ENCODE data around the gene FAM83B. TPM values are rescaled to one million over a fixed set of nuclear protein-coding genes. Genes with fewer than 3 reads are reported as not detected.
"Not testable (repeated sequence)": the region's sequence is repeated elsewhere in the genome, so short reads cannot be mapped to it uniquely, and the experiment has no call there.

The FAM83B gene
- total RNA-seq (1 to 10 TPM in 1 of 4 donors, under 1 TPM in 3; 0.47 to 1.7 (median 0.63) TPM), polyA plus RNA-seq (under 1 TPM; 0.04 to 0.18 (median 0.07) TPM)
- long read RNA-seq, donor 1, partial matches to known transcripts: 1 of 1 reads
- long read RNA-seq, donor 1, other reads (novel, unspliced or antisense): 0 of 1 reads
- long read RNA-seq, donor 2, partial matches to known transcripts: 1 of 1 reads
- long read RNA-seq, donor 2, other reads (novel, unspliced or antisense): 0 of 1 reads

- peak within 1 kb of the TSS; percentile 70 for H3K4me3 ChIP-seq
- H3K4me1 ChIP-seq: no peaks in the 10 kb centered on the region
- WGBS, 3 donors: 3 to 6% (median 5%) methylated on average over 31 to 50 of the region's 50 CpGs
- no peaks in the 10 kb centered on the region for H3K9me3 ChIP-seq
- peak within 1 kb of the TSS; percentile 36 for H3K27ac ChIP-seq
- TF ChIP-seq CTCF (IDR thresholded peaks at IDR 0.05): no peak
- ATAC-seq (peak; percentile 42 to 70 (median 58)), DNase-seq (peak; percentile 17 to 57)
- intact Hi-C loops (cut with DNase I): no loop called here
- H3K36me3 ChIP-seq (ENCODE audit: insufficient read depth in 1 of 2, low read depth in 1 of 2): no peaks in the 10 kb centered on the region
- peaks cover 0 to 25% (median 5%) of the 10 kb centered on the region in 3 donors for H3K27me3 ChIP-seq (ENCODE audit: insufficient read depth in 3 of 3, low read length in 2 of 3)
Measured at GRCh38 chr6:54846243-54846856, at the start of gene FAM83B. FAM83B (plus strand) TSS chr6:54846771; CDS start chr6:54870247, 23,476 bp downstream.

GRCh38 chr6:54796918-54797317 lies 49.7 kb upstream of the FAM83B start:
- DNase-seq; ATAC-seq; H3K4me3 ChIP-seq; H3K27me3 ChIP-seq (ENCODE audit: insufficient read depth in 3 of 3, low read length in 2 of 3); H3K36me3 ChIP-seq (ENCODE audit: insufficient read depth in 1 of 2, low read depth in 1 of 2); H3K27ac ChIP-seq; H3K9me3 ChIP-seq; intact Hi-C loops (cut with DNase I); H3K4me1 ChIP-seq: not testable (repeated sequence)

DNA sequence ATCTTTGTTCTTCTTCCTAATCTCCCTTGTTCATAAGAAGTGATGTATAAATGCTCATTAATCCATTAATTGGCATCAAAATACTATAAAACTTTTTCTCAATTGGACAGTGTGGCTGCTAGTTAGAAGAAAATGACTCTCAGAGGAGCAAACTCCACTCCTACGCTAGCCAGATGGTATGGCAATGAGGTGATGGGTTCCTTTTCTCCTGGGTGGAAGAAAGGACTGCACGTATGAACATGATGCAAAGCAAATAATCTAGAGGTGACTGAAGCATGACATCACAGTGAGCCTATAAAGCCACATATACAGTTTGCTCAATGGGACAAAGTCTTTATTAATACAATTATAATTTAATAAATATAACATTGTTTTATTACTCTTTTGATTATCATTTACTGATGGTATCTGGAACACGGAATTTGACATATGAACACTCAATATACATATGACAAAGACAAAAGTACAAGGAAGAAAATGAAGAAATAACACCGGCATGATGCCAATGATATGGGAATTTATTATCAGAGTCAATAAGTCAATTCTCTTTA lies 46.4 kb upstream of the FAM83B start:
- intact Hi-C loops (cut with DNase I): no loop called here
- Histone ChIP-seq H3K9me3 (no peaks in the 10 kb centered on the region), H3K27ac (no peak overlapping the region), H3K36me3 (ENCODE audit: insufficient read depth in 1 of 2, low read depth in 1 of 2) (no peaks in the 10 kb centered on the region), H3K4me3 (peak overlapping the region; percentile 52), H3K4me1 (no peaks in the 10 kb centered on the region), H3K27me3 (ENCODE audit: insufficient read depth in 3 of 3, low read length in 2 of 3) (no peaks in the 10 kb centered on the region)
- DNase-seq (no peak), ATAC-seq (no peak)
- no peak for TF ChIP-seq CTCF (IDR thresholded peaks at IDR 0.05)
- 77 to 88% (median 81%) methylated on average over 4 of the region's 4 CpGs for WGBS, 3 donors

DNA sequence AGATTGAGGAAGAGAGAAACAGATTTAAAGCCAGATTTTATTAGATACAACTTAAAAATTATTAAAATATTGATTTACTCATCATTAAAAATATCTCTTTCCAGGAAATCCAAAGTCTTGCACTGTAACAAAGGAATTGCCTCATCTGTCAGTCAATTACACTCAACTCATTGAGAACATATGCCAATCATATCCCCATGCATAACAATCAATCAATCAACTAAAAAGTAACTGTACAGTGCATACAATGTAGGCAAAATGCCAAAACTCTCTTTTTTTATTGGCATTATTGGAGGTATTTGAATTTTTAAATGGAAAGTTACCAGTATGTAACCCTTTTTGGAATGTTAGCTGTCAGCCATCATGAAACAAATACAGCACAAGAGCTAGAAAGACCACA lies 45.3 kb upstream of the FAM83B start:
- peak overlapping the region; percentile 52 for H3K4me3 ChIP-seq
- no peaks in the 10 kb centered on the region for H3K4me1 ChIP-seq
- no peaks in the 10 kb centered on the region for H3K9me3 ChIP-seq
- no peaks in the 10 kb centered on the region for H3K36me3 ChIP-seq (ENCODE audit: insufficient read depth in 1 of 2, low read depth in 1 of 2)
- TF ChIP-seq CTCF (IDR thresholded peaks at IDR 0.05): no peak
- ATAC-seq (peak in 1 of 4 donors; percentile 16), DNase-seq (no peak)
- intact Hi-C loops (cut with DNase I): no loop called here
- H3K27ac ChIP-seq: peak overlapping the region; percentile 38
- H3K27me3 ChIP-seq (ENCODE audit: insufficient read depth in 3 of 3, low read length in 2 of 3): no peaks in the 10 kb centered on the region

GRCh38 chr6:54801669-54802068 lies 44.9 kb upstream of the FAM83B start:
- 22 to 33% (median 26%) methylated on average over 1 of the region's 1 CpG for WGBS, 3 donors
- intact Hi-C loops (cut with DNase I): no loop called here
- Histone ChIP-seq H3K36me3 (ENCODE audit: insufficient read depth in 1 of 2, low read depth in 1 of 2) (no peaks in the 10 kb centered on the region), H3K4me1 (no peaks in the 10 kb centered on the region), H3K4me3 (peak overlapping the region; percentile 52), H3K27ac (peak overlapping the region; percentile 38), H3K9me3 (no peaks in the 10 kb centered on the region), H3K27me3 (ENCODE audit: insufficient read depth in 3 of 3, low read length in 2 of 3) (no peaks in the 10 kb centered on the region)
- DNase-seq (no peak), ATAC-seq (peak; percentile 88 to 97 (median 94))
- no peak for TF ChIP-seq CTCF (IDR thresholded peaks at IDR 0.05)
